HG02840 (cell line): Measurements from ENCODE around the gene SMARCB1.
A peak's percentile ranks its signal among the peaks of the same experiment; 100 is the strongest.

Experiments
- ATAC-seq: cut with Tn5 transposase; IDR thresholded peaks from one replicate; pipeline ENCODE4 v1.9.1; 2021; ENCODE audit warnings: mild to moderate bottlenecking, moderate library complexity, moderate number of reproducible peaks; ENCODE audit not compliant: unreplicated experiment, low FRiP score

The SMARCB1 gene

GRCh38 chr22:23779731-23780130 lies 7.0 kb upstream of the SMARCB1 start:
- no peak for ATAC-seq

GRCh38 chr22:23780146-23780748 lies 6.5 kb upstream of the SMARCB1 start:
- ATAC-seq, result no peak

- ATAC-seq, result no peak
Observed at GRCh38 chr22:23781065-23781464, 5.7 kb upstream of the SMARCB1 start.

GRCh38 chr22:23781511-23782183 lies 5.1 kb upstream of the SMARCB1 start:
- no peak for ATAC-seq

GRCh38 chr22:23782252-23782651 lies 4.5 kb upstream of the SMARCB1 start:
- no peak for ATAC-seq

GRCh38 chr22:23782703-23783102 lies 4.1 kb upstream of the SMARCB1 start:
- ATAC-seq, result no peak

GRCh38 chr22:23783265-23784150 lies 3.3 kb upstream of the SMARCB1 start:
- ATAC-seq, result no peak

GRCh38 chr22:23784215-23784732 lies 2.5 kb upstream of the SMARCB1 start:
- no peak for ATAC-seq

- ATAC-seq, result no peak
Observed at GRCh38 chr22:23786261-23786710, 480 bp upstream of the SMARCB1 start.

GRCh38 chr22:23787600-23787896 lies 782 bp downstream of the SMARCB1 start:
- ATAC-seq, result no peak

GRCh38 chr22:23787910-23788309 lies 1.1 kb downstream of the SMARCB1 start:
- ATAC-seq, result no peak

GRCh38 chr22:23789121-23789520 lies 2.4 kb downstream of the SMARCB1 start:
- no peak for ATAC-seq

GRCh38 chr22:23789638-23790037 lies 2.9 kb downstream of the SMARCB1 start:
- no peak for ATAC-seq

- no peak for ATAC-seq
Observed at GRCh38 chr22:23790819-23791737, 4.3 kb downstream of the SMARCB1 start.

GRCh38 chr22:23791738-23792645 lies 5.2 kb downstream of the SMARCB1 start:
- ATAC-seq, result no peak

GRCh38 chr22:23793326-23793725 lies 6.6 kb downstream of the SMARCB1 start:
- no peak for ATAC-seq

- ATAC-seq, result no peak
Observed at GRCh38 chr22:23796461-23796860, 9.7 kb downstream of the SMARCB1 start.

GRCh38 chr22:23800297-23801237 lies 13.8 kb downstream of the SMARCB1 start:
- ATAC-seq, result peak; percentile 55
